ENCODE measurements around the gene MRPL20.
"Not testable (repeated sequence)": the region's sequence is repeated elsewhere in the genome, so short reads cannot be mapped to it uniquely, and the experiment has no call there.

The MRPL20 gene

DNA sequence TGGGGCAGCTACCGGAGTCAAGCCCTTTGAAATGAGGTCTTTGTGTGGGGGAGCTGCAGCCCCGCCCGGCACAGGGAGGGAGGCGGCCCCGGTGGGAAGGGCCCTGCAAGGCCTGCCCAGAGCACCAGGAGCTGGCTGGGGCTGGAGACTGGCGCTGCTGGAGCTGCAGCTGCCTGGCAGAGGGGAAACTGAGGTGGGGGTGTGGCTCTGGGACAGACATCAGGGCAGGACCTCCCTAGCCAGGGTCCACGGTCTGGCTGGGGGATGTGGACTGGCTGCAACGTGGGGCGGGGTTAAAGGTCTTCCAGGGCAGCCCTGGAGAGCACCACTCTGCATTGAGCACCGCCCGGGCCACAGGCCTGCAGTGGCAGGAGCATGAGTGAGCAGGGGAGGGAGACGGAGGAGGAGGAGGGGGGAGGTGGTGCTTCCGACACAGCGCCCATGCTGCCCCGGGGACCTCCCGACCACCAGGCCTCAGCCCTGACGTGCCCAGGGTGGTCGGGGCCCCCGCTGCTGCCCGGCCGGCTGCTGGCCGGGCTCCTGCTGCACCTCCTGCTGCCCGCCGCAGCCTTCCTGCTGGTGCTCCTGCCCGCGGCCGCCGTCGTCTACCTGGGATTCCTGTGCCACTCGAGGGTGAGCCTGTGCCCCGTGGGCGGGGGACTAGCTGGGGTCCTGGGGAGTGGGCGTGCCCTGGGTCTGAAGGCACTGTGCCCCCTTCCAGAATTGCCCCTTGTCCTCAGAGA is 18.8 kb upstream of the MRPL20 start:
- DNase-seq (ENCODE audit: low spot score): no peak

DNA sequence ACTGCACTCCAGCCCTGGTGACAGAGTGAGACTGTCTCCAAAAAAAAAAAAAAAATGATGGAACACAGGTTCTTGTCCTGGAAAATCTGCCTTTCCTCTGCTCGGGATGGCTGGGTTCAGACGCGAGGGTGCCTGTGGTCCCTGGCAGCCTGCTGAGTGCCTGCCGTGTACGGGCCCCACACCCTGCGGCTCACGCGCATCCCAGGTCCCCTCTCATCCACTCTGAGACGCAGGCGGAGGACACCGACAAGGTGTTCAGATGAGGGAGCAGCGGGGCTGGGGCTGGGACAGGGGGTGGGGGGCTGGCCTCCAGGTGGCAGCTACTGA is 18.3 kb upstream of the MRPL20 start:
- DNase-seq (ENCODE audit: low spot score): no peak

DNA sequence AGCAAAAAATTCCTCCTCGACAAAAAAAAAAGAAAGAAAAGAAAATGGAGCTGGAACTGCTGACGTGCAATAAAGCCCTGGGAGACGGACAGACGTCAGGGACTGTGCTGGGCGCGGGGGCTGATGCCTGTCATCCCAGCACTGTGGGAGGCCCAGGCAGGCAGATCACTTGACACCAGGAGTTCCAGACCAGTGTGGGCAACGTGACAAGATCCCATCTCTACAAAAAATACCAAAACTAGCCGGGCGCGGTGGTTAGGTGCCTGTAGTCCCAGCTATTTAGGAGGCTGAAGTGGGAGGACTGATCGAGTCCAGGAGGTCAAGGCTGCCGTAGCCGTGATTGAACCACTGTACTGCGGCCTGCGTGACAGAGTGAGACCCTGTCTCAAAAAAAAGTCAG is 17.6 kb upstream of the MRPL20 start:
- no peak for DNase-seq (ENCODE audit: low spot score)

DNA sequence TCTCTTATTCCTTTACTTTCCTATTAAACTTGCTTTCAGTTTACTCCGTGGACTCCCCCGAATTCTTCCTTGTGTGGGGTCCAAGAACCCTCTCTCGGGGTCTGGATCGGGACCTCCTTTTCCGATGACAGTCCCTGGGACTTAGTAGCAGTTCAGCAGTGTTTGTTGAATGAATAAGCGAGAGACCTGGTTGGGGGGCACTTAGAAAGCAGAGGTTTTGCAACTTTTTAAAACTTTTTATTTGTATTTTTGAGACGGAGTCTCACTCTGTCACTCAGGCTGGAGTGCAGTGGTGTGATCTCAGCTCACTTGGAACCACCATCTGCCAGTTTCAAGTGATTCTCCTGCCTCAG is 16.1 kb upstream of the MRPL20 start:
- no peak for DNase-seq (ENCODE audit: low spot score)

DNA sequence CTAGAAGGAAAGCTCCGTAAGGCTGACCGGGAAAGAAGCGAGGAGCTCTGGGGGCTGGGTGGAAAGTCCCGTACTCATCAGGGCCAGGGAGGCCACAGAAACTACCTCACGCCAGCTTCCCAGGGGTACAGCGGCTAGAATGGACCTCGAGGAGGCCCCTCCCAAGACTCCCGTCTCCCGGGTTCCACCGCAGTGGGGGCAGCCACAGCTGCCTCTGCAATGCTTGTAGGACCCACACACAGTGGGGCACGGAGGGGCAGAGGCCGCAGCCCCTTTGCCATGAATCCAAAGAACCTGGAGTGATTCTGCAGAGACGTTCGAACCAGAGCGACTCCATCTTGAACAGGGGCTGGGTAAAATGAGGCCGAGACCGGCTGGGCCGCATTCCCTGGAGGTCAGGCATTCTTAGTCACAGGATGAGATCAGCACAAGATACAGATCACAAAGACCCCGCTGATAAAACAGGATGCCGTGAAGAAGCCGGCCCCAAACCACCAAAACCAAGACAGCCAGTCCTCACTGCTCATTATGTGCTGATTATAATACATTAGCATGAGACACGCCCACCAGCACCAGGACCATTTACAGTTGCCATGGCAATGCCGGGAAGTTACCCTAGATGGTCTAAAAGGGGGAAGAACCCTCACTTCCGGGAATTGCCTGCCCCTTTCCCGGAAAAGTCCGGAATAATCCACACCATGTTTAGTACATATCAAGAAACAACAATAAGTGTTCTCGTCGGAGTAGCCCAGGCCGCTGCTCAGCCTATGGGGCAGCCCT is 15.6 kb upstream of the MRPL20 start:
- DNase-seq (ENCODE audit: low spot score): no peak

DNA sequence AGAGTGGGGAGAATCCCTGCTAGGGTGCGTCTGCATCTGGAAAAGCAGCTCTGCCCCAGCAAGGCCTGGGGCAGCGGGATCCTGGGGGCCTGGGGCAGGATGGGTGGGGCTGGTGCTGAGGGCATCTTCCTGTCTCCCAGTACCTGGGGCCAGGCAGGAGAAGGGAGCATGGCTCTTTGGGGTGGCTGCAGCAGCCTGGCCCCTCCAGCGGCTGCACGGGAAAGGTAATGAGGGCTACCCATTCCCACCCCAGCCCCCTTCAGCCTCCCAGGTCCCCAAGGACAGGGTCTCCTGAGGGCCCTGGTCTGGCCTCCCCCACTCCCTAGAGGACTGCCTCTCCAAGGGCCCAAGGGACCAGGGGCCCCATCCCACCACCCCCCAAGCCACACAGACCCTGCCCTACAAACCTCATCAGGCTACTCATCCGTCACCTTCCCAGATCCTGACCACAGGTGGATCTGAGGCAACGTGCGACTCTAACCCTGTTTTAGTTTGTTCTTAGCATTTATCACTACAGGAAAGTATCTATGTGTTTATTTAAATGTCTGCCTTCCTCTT is 14.9 kb upstream of the MRPL20 start:
- DNase-seq (ENCODE audit: low spot score): no peak

DNA sequence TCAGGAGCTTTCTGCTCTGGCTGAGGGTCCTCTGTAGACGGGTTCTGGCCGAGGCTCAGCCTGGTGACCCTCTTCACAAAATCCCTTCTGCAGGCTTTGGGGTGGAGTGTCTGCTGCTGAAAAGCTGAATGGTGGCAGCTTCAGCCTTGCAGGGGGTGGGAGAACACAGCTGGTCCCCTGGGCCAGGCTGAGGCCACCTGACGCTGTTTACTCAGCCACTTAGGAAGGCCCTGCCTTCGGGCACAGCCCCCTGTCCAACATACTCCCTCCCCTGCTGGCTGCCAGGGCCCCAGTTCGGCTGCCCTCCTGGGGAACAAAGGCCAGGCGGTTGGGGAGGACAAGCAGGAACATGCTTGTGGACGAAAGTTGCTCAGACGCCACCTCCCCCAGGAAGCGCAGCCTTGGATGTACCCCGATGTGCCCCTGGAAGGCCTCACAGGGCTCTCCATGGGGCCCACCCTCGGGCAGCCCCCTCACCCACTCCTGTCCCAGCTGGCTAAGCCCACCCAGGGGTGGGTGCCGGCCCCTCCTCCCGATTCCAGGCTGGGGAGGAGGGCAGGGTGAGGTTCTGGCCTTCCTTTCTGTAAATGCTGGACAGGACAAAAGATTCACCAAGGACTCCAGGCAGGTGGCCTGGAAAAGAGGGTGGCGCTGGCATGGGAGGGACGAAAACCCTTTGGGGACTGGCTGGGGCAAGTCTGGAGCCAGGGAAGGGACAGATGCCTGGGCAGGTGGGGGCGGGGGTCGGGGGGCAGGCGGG is 14.2 kb upstream of the MRPL20 start, which contains the start of gene ANKRD65:
Gene ANKRD65 (minus strand): TSS at position 130 of the 760 bp plus-strand sequence. CDS start 271 bp downstream, outside the sequence.
- no peak for DNase-seq (ENCODE audit: low spot score)

DNA sequence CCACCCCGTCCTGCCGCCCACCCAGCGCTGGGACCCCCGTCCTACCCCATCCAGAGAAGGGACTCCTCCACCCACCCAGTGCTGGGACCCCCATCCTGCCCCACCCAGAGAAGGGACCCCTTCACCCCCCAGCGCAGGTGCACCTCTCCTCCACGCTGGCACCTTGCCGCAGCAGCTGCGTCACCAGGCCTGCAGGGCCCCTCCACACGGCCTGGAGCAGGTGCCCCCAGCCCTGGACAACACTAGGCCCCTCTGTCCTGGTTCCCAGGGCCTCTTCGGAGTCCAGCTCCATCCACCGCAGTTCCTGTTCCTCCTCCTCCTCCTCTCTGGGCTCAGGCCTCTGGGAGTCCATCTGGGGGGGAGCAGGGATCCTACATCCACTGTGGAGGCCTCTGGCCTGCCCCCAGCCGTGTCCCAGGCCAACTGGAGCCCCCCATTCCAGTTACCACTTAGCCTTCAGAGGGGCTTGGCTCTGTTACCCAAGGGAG is 13.6 kb upstream of the MRPL20 start:
- DNase-seq (ENCODE audit: low spot score): no peak

DNA sequence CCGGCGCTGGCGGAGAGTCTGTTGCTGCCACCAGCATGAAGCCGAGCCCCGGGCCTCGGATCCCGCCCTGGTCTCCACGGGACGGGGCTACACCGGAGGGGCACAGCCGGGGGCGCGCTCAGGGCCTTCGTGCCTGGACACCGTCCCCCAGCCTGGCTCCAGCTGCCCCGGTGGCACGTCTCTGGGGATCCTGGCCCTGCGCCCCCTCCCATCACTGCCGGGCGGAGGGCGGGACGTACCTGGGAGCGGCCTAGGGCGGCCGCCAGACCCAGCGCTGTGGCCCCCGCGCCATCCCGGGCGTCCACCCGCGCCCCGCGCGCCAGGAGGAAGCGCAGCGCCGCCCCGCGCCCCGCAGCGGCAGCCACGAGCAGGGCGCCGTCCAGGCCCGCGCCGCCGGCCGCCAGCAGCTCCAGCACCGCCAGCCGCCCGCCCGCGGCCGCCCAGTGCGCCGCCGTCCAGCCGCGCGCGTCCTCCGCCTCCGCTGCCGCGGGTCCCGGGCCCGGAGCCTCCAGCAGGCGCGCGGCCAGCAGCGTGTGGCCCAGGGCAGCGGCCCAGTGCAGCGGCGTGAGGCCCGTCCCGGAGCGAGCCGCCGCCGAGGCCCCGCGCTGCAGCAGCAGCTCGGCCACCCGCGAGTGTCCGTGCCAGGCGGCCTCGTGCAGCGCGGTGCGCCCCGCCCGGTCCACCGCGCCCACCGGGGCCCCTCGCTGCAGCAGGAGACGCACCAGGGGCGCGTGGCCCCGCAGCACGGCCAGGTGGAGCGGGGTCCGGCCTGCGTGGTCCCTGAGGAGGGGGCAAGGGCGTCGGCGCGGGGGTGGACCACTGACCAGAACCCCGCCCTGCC is 12.9 kb upstream of the MRPL20 start:
- DNase-seq (ENCODE audit: low spot score): no peak

DNA sequence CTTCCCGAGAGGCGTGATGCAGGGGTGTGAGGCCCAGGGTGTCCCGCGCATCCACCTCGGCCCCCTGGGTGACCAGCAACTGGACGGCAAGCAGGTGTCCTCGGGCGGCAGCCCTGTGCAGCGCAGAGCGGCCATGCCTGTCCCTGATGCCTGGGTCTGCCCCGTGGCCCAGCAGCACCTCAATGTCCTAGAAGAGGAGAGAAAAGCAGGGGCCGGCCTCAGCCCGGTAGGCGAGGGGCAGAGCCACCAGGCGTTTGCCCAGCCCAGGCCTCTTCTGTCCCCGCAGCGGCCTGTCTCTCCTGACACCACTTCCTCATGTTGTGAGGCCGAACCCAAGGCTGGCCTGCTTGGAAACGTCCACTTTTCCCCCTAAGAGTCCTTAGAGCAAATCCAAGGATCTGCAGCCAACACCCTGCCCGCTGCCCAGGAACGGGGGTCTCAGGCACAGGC is 12.3 kb upstream of the MRPL20 start:
- no peak for DNase-seq (ENCODE audit: low spot score)

DNA sequence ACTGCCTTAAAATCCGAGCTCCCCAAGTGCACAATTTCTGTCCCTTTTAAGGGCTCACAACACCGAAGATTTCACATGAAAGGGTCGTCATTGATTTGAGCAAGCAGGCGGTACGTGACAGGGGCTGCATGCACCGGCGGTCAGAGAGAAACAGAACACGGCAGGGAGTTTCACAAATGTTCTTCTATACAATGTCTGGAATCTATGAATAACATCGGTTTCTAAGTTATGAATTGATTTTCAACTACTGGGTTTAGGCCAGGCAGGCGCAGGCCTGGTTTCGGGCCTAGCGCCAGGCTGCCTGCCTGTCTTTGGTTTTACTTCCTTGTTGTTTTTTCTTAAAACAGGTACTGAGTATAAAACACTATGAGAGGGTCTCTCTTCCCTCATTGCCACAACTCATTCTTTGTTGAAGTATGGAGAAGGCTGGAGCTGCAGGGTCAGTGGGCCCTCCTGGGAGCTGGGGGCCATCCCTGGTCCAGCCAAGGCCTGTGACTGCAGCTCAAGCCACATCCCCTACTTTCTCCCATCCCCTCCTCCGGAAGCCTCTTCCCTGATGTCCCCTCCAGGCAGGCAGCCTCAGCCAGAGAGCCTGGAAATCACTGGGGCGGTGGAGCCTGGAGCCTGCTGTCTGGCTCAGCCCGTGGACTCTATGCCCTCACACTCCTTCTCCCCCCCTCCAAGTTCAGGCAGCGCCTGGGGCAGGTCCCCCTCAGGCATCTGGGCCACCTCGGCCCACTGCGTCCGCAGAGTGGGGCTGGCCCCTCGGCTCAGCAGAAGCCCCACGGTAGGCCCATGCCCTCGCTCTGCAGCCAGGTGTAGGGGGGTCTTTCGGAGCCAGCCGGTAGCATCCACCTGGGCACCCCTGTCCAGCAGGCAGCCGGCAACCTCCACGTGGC is 11.6 kb upstream of the MRPL20 start:
- no peak for DNase-seq (ENCODE audit: low spot score)

DNA sequence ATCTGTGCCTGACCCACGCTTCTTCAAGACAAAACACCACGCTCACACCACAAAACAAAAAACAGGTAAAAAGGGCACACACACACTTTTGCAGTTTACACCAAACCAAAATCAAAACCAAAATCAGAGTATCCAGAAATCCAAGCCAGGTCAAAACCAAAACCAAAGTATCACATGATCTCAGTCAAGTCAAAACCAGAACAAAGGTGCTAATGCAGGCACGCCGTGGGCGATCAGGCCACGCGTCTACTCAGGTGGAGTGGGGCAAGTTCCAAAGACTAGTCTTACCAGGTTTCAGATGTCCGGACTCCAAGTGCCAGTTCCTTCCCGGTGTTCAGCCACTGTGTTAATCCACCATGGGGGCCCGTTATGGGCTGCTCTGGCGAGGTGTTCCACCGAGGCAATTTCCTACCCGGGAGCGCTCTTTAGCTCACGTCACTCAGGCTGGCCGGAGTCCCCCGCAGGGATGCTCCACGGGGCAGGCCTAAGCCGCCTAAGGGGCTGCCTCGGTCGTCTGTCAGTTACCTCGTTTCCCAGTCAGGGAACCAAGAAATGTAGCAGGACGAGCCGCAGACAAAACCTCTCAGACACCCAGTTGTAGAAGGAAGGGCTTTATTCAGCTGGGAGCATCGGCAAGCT is 10.9 kb upstream of the MRPL20 start:
- DNase-seq (ENCODE audit: low spot score): not testable (repeated sequence)

DNA sequence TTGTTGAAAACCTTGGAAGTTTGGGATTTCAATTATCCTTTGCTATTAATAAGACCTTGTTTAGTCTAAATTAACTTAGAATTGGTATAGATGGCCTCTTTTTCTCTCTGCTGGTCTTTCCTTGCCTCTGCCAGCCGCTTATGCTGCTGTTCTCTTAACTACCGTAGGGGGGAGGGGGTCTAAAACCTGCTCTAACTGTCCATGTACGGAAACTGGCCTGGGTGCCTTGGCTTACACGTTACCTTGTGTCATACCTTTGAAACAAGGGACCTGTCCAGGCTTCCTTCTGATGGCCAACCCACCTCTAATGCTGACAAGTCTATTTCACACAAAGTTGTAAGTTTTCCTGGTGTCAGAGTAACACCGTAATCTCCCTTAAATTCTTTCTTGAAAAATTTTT is 10.3 kb upstream of the MRPL20 start:
- not testable (repeated sequence) for DNase-seq (ENCODE audit: low spot score)

DNA sequence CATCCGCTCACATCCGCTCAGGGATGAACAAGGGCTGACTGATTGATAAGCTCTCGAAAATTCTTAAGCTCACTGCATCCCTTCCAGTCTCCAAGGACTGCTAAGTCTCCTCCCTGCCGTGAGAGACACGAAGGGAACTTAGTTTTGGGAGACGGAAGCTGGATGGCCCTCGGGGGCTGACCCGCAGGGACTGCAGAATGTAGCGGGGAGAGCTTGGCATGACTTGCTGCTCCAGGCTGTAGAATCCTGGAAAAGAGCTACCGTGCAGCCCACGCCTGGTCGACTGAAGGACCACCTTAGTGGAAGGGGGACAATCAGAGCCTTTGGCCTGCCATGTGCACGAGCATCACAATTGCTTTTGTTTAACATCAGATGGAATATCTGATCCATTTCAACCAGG is 8.7 kb upstream of the MRPL20 start:
- no peak for DNase-seq (ENCODE audit: low spot score)

DNA sequence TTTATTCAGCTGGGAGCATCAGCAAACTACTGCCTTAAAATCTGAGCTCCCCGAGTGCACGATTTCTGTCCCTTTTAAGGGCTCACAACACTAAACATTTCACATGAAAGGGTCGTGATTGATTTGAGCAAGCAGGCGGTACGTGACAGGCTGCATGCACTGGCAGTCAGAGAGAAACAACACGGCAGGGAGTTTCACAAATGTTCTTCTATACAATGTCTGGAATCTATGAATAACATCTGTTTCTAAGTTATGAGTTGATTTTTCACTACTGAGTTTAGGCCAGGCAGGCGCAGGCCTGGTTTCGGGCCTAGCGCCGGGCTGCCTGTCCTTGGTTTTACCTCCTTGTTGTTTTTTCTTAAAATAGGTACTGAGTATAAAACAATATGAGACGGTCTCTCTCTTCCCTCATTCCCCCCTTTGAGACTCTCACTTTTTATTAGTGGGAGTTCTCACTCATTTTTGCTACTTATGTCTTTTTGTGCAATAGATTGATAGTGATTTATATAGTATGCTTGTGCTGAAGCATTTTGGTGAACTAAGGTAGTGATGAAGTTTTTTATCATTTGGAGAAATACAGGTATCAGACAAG is 5.3 kb upstream of the MRPL20 start:
- not testable (repeated sequence) for DNase-seq (ENCODE audit: low spot score)

DNA sequence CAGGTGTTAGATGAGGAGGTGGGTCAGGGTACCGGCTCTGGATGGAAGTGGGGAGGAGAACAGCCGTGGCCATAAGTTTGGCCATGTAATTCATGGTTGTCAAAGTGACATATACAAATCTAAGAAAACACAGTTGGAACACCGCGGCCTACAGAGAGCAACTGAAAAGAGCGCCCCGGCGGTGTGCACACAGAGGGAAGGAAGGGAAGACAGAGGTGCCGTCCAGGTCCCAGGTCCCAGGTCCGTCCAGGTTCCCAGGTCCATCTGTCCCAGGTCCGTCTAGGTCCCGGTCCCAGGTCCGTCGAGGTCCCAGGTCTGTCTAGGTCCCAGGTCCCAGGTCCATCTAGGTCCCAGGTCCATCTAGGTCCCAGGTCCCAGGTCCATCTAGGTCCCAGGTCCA is 4.5 kb upstream of the MRPL20 start:
- DNase-seq (ENCODE audit: low spot score): no peak

DNA sequence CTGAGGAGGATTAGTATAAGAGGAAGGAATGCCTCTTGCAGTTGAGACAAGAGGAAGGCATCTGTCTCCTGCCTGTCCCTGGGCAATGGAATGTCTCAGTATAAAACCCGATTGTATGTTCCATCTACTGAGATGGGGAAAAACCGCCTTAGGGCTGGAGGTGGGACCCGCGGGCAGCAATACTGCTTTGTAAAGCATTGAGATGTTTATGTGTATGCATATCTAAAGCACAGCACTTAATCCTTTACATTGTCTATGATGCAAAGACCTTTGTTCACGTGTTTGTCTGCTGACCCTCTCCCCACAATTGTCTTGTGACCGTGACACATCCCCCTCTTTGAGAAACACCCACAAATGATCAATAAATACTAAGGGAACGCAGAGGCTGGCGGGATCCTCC is 3.1 kb upstream of the MRPL20 start:
- DNase-seq (ENCODE audit: low spot score): not testable (repeated sequence)

DNA sequence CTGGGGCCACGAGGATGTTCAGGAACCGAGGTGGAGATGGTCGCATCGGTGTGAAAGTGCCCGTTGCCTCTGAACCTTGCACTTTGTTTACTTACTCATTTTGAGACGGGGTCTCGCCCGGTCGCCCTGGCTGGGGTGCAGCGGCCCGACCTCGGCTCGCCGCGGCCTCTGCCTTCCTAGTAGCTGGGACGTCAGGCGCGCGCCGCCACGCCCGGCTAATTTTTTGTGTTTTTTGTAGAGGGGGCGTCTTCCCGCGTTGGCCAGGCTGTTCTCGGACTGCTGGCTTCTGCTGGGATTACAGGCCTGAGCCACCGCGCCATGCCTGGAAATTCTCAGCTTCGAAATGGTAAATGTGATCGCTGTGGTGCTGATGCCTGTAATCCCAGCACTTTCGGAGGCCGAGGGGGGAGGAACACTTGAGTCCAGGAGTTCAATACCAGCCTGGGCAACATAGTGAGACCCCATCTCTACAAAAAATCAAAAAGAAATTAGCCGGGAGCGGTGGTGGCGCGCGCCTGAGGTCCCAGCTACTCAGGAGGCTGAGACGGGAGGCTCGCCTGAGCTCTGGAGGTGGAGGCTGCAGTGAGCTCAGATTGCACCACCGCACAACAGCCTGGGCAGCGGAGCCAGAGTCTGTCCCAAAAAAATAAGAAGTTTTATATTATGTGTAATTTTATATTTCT is 684 bp upstream of the MRPL20 start:
- no peak for DNase-seq (ENCODE audit: low spot score)
